CD1c-positive myeloid dendritic cell (primary cell): Measurements from ENCODE around the gene RAD1.

Experiments
- DNase-seq: peaks from one replicate; pipeline ENCODE4 v3.0.0-alpha.2; 2016; ENCODE audit errors: extremely low spot score

RAD1 gene

GRCh38 chr5:34916518-34916917 is 1.2 kb upstream of the RAD1 start:
- DNase-seq: no peak

DNA sequence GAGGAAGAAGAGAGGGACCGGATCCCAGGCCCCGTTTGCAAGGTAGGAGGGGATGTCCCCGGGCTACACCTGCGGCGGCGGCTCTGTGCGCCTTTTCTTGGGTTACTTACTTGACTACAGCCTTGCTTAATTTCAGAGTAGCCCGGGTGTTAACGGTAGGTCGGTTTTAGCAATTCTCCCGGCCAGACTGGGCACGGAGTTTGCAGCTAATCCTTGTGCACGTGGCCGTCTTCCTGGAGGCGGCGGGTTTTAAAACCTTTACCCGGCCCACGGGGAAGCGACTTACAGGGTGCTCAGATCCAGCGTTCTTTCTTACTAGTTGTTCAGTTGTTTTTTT is 520 bp upstream of the RAD1 start:
- no peak for DNase-seq

- DNase-seq: peak; percentile 7
These were observed 599 bp downstream of the RAD1 start for GRCh38 chr5:34914671-34915138.

DNA sequence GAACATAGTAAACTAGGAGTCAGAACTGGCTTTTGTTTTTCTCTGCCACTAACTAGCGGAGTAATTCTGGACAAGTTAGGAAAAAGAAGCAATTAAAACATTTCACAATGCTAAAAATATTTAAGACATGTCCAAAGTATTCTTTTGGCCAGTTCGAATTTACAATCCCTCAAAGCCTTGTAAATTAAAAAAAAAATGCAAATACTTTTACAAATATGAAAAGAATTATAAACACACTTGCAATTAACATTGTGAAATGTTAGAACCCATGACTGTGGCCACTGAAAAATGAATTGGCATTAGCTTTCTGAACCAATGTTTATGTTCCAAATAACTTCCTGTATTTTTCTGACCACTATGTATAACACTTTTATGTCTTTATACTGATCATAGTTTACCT is 2.2 kb downstream of the RAD1 start:
- no peak for DNase-seq

DNA sequence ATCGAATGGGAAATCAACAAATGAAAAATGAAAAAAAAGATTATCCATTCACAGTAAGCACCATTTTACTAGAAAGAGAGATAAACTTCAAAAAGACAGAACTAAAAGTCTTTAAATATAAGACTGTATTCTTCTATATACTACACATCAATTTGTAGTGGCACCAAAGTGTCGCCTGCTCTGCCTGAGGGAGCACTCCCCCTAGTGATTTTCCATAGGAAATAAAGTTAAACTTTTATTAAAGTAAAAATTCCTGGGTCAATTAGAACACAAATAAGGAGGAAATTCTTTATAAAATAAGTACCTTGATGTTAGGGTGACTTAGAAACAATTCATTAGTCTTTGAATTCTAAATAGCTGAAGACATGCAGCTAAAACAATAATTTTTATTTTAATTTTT is 9.7 kb downstream of the RAD1 start:
- DNase-seq: no peak

- DNase-seq: no peak
These were observed 12.0 kb downstream of the RAD1 start for GRCh38 chr5:34903260-34903659.

DNA sequence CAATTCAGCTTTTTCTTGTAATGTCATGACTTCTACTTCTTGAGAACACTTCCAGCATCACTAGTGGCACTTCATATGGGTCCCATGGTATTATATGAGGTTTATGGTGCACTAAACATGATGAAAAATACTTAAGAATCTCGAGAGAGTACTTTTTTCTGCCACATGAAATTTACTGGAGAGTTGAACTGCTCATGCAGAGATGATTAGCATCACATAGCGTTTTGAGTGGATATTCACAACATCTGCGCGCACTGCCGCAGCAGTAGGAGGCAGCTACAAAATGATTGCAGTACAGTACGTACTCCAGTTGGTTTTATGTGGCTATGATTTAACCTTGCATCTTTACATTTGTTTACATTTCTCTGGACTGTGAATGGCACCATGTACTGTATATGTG is 14.7 kb downstream of the RAD1 start:
- DNase-seq: no peak

DNA sequence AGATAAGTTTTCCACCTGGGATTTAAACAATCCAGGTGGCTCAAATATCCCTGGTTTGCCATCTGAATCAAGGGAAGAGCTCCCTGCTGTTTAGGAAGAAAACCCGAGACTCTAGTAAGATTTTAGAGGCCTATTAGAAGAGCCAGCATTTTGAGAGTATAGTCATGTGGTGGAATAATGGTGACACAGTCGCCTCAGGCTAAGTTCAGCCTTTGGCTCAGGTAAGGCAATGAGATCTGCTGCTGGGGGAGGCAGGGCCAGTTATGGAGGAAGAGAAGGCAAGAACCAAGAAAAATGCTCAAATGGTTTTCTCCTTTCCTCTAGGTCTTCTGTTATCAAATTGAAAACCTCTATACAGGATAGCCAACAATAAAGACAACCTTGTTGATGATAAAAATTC is 16.2 kb downstream of the RAD1 start:
- no peak for DNase-seq

DNA sequence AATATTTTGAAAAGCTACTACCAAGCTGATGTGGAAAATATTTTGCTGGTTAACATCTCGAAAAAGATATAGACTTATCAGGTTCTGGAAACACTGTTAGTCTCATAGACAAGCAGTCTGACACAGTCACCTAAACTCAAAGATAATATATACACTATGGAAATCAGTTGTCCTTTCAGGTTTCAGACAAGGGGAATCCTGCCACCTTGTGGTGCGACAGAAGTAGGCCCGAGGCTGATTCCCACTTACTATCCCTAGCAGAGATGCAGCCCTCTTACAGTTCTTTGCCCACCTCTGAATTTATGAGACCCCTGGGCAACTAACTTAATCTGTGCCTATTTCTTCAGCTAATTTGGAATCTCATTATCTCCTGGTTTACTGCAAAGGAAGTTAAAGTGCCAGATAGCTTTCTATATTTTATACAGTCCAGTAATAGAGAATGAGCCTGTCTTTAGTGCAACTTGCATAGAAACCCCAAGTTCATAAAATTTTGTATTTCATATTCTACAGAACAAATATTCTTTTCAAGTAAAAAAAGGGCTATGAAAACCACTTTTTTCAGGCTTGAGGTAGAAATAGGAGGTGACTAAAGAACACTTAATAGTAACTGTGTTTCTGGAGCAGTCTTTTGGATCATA is 16.9 kb downstream of the RAD1 start:
- DNase-seq: peak; percentile 63

- no peak for DNase-seq
These were observed 17.7 kb downstream of the RAD1 start for GRCh38 chr5:34897646-34898045.

- no peak for DNase-seq
These were observed 19.5 kb downstream of the RAD1 start for GRCh38 chr5:34895641-34896419.

- no peak for DNase-seq
These were observed 20.6 kb downstream of the RAD1 start for GRCh38 chr5:34894716-34895115.

- no peak for DNase-seq
These were observed 22.9 kb downstream of the RAD1 start for GRCh38 chr5:34892414-34892813.

GRCh38 chr5:34891981-34892380 is 23.3 kb downstream of the RAD1 start:
- DNase-seq: no peak

- no peak for DNase-seq
These were observed 25.9 kb downstream of the RAD1 start for GRCh38 chr5:34889394-34889793.

GRCh38 chr5:34886392-34887119 is 28.7 kb downstream of the RAD1 start:
- no peak for DNase-seq

GRCh38 chr5:34881246-34881645 is 34.1 kb downstream of the RAD1 start:
- DNase-seq: no peak

DNA sequence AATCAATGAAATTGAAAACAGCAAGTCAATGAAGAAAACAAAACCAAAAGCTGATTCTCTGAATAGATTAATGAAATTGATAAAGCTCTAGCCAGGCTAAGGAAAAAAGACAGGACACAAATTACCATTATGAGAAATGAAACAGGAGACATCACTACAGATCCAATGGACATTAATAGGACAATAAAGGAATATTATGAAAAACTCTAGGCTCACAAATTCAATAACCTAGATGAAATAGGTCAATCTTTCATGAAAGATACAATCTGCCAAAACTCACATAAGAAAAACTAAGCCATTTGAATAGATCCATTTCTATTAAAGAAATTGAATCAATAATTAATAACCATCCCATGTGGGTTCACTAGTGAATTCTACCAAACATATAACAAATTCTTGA is 39.0 kb downstream of the RAD1 start:
- no peak for DNase-seq

DNA sequence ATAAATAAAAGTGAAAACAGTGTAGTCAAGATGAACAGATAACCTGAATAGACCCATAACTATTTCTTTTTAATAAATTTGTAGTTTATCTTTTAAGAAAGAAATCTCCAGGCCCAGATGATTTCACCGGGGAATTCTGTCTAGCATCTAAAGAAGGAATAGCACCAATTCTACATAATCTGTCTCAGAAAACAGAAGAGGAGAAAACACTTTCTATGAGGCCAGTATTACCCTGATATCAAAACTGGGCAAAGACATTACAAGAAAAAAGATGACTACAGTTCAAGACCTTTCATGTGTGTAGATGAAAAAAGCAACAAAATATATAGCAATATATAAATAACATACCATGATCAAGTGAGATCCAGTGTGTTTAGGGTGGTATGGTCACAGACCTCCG is 44.9 kb downstream of the RAD1 start:
- DNase-seq: no peak

DNA sequence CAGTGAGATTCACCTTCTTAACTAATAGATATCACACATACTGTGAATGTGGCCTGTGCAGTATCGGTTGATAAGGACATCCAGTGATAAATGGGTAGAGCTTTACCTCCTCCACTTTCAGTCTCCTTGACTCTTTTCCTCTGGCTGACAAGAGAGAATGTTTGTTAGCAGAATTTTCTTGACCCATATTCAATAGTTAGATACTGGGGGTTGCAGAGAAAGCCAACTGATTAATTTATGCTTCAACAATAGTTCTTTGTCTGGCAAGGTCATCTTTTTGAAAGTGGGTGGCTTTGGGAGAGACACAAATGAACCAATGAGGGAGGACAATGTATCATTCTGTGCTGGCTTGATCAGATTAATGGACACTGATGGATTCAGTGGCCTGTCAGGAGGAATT is 46.0 kb downstream of the RAD1 start:
- no peak for DNase-seq

GRCh38 chr5:34868791-34869190 is 46.5 kb downstream of the RAD1 start:
- DNase-seq: no peak

DNA sequence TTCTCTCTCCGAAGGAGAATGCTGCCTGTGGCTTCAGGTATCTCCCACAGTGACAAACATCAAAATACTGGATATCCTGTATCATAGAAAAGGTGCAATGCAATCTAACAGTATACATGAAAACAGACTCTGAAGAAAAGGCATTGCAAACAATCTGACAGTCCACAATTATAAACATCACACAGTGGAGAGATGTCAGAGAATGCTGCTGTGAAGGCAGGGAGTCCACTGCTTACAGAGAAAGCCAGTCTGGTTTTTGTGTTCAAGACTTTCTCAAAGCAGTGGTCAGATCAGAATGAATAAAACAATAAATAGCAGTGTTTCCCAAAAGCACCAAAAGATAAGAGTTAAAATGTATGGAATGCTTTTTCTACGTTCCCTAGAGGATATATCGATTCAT is 47.6 kb downstream of the RAD1 start:
- DNase-seq: no peak

GRCh38 chr5:34866989-34867471 is 48.3 kb downstream of the RAD1 start:
- DNase-seq: no peak
